HepG2 (cell line): Measurements from ENCODE around the gene DPH2. TPM values are rescaled to one million over a fixed set of nuclear protein-coding genes. Genes with fewer than 3 reads are reported as not detected.
A peak's percentile ranks its signal among the peaks of the same experiment; 100 is the strongest.

Source experiments
- ATAC-seq: fragments of 200-7000 bp; cut with Tn5 transposase; 3 replicates; pipeline ENCODE4 v1.9.1; 2020; ENCODE audit warnings: mild to moderate bottlenecking, moderate library complexity
- BruUV-seq: library from RNA; stranded (reverse); fragments of 400-500 nt; replicated peaks from 2 replicates; lab custom pipeline; 2021; lab: Mats Ljungman, UMichigan
- CTCF ChIA-PET: fragments of 300-600 bp; formaldehyde crosslinking; extraction: SDS; loops from one replicate; lab custom pipeline; 2021; ENCODE audit warnings: low total read pairs, inconsistent platforms, low intra/inter-chr PET ratio; lab: Yijun Ruan, JAX
- POLR2A ChIA-PET: fragments of 350-600 bp; sonication (Branson Sonifier 250); formaldehyde crosslinking; loops from one replicate; lab custom pipeline; 2020; ENCODE audit warnings: antibody characterized with exemption, inconsistent platforms; lab: Yijun Ruan, JAX
- DNase-seq: peaks from one replicate; pipeline ENCODE4 v3.0.0-alpha.2; 2015; ENCODE audit warnings: low spot score
- FAIRE-seq: peaks from 3 replicates; lab custom pipeline; 2011; peaks lifted over from hg19 to GRCh38; lab: Jason Lieb, UNC
- H2AFZ ChIP-seq: one replicate; pipeline ENCODE4 v1.6.1; 2011; ENCODE audit warnings: low read length, inconsistent platforms
- H3K27ac ChIP-seq: fragments of 300-600 bp; 3 replicates; pipeline ENCODE4 v1.8.0; 2011; ENCODE audit warnings: mixed run types, mild to moderate bottlenecking, mixed read lengths, low read length, inconsistent platforms; ENCODE audit not compliant: insufficient read depth; ENCODE audit errors: extremely low read length
- H3K27me3 ChIP-seq, 2 experiments: fragments of 200-600 bp in 1 of 2; 2 replicates in 1 of 2; 3 replicates in 1 of 2; pipeline versions ENCODE4 v1.6.0 to v1.8.0; 2011; ENCODE audit warnings: low read length in 2 of 2, mild to moderate bottlenecking in 2 of 2, moderate library complexity in 2 of 2, inconsistent platforms in 1 of 2; ENCODE audit not compliant: insufficient read depth in 2 of 2, control insufficient read depth in 1 of 2
- H3K36me3 ChIP-seq, 2 experiments: fragments of 200-600 bp in 1 of 2; replicated peaks in 1 of 2; 2 replicates in 1 of 2; 3 replicates in 1 of 2; pipeline versions ENCODE4 v1.5.1 to v1.8.0; 2011; ENCODE audit warnings: low read length in 2 of 2, inconsistent platforms in 1 of 2; ENCODE audit not compliant: insufficient read depth in 2 of 2, control insufficient read depth in 1 of 2
- H3K4me1 ChIP-seq: 2 replicates; pipeline ENCODE4 v1.5.1; 2012; ENCODE audit warnings: low read length, inconsistent platforms; ENCODE audit not compliant: insufficient read depth
- H3K4me2 ChIP-seq: 2 replicates; pipeline ENCODE4 v1.6.0; 2011; ENCODE audit warnings: low read depth, low read length, inconsistent platforms
- H3K4me3 ChIP-seq, 3 experiments: fragments of 200-600 bp in 1 of 3; sonication (generic), shearing (Covaris generic) in 1 of 3; replicated peaks in 1 of 3; 2 replicates each; pipeline ENCODE4 v1.5.1; 2011 to 2016; ENCODE audit warnings: low read length in 3 of 3, inconsistent platforms in 2 of 3, low read depth in 2 of 3, mild to moderate bottlenecking in 2 of 3, control low read depth in 1 of 3, mixed read lengths in 1 of 3; ENCODE audit not compliant: insufficient read depth in 1 of 3
- H3K79me2 ChIP-seq: one replicate; pipeline ENCODE4 v1.6.1; 2011; ENCODE audit warnings: low read length, inconsistent platforms; ENCODE audit not compliant: insufficient read depth
- H3K9ac ChIP-seq: 2 replicates; pipeline ENCODE4 v1.6.0; 2011; ENCODE audit warnings: mild to moderate bottlenecking, low read depth, low read length, inconsistent platforms; ENCODE audit not compliant: insufficient read depth
- H3K9me3 ChIP-seq: 2 replicates; pipeline ENCODE4 v1.5.1; 2012; ENCODE audit warnings: mild to moderate bottlenecking, low read length
- H4K20me1 ChIP-seq: 2 replicates; pipeline ENCODE4 v1.6.0; 2011; ENCODE audit warnings: inconsistent platforms, mild to moderate bottlenecking, low read length, moderate library complexity; ENCODE audit not compliant: insufficient read depth
- FOSL1 ChIP-seq: sonication (generic); formaldehyde crosslinking; IDR thresholded peaks from 2 replicates; pipeline ENCODE4 v1.9.0; 2021; ENCODE audit warnings: missing genetic modification reagents, borderline replicate concordance
- HMG20B ChIP-seq: conservative IDR thresholded peaks from 2 replicates; pipeline ENCODE4 v1.6.1; 2016; ENCODE audit warnings: missing genetic modification reagents, missing compliant biosample characterization
- HNRNPL ChIP-seq: fragments of 200-400 bp; formaldehyde crosslinking; IDR thresholded peaks from 2 replicates; pipeline ENCODE4 v1.6.1; 2017; ENCODE audit warnings: mild to moderate bottlenecking, low read depth, low read length
- IRX3 ChIP-seq: sonication (generic); formaldehyde crosslinking; IDR thresholded peaks from 2 replicates; pipeline ENCODE4 v1.8.1; 2023; ENCODE audit warnings: mild to moderate bottlenecking, low read depth, missing genetic modification reagents, borderline replicate concordance
- NONO ChIP-seq, 2 experiments: fragments of 450-650 bp in 1 of 2; sonication (generic) in 1 of 2; formaldehyde crosslinking in 1 of 2; IDR thresholded peaks in 1 of 2; conservative IDR thresholded peaks in 1 of 2; 2 replicates each; pipeline versions ENCODE4 v1.6.1 to v1.8.0; 2017 to 2022; ENCODE audit warnings: mild to moderate bottlenecking in 1 of 2, missing genetic modification reagents in 1 of 2, moderate library complexity in 1 of 2
- RBFOX2 ChIP-seq: fragments of 200-400 bp; formaldehyde crosslinking; IDR thresholded peaks from 2 replicates; pipeline ENCODE4 v1.6.1; 2017; ENCODE audit warnings: low read depth, mild to moderate bottlenecking, low read length
- RORA ChIP-seq: sonication (generic); formaldehyde crosslinking; IDR thresholded peaks from 2 replicates; pipeline ENCODE4 v1.5.0; 2020; ENCODE audit warnings: mild to moderate bottlenecking, missing genetic modification reagents, moderate library complexity
- SMAD3 ChIP-seq: sonication (generic); formaldehyde crosslinking; IDR thresholded peaks from 2 replicates; pipeline ENCODE4 v1.4.0; 2020; ENCODE audit warnings: missing genetic modification reagents
- SP140L ChIP-seq: sonication (generic); formaldehyde crosslinking; IDR thresholded peaks from 2 replicates; pipeline ENCODE4 v1.4.0; 2020; ENCODE audit warnings: missing genetic modification reagents, borderline replicate concordance
- ZNF124 ChIP-seq: sonication (generic); formaldehyde crosslinking; IDR thresholded peaks from 2 replicates; pipeline ENCODE4 v1.4.0; 2020; ENCODE audit warnings: missing genetic modification reagents
- ZNF772 ChIP-seq: sonication (generic); formaldehyde crosslinking; IDR thresholded peaks from 2 replicates; pipeline ENCODE4 v1.5.0; 2020; ENCODE audit warnings: mild to moderate bottlenecking, missing genetic modification reagents
- WGBS: methylation state at CpG from one replicate; pipeline ENCODE4 v1.1.6; 2017; ENCODE audit warnings: low lambda C conversion rate; 5-methylcytosine and 5-hydroxymethylcytosine counted together
- in situ Hi-C: cut with HindIII; loops from 2 replicates; pipeline ENCODE4 v1.10.0; 2017; ENCODE audit warnings: low pct_unique_long_range_greater_than_20kb; ENCODE audit not compliant: extremely low pct_ligation_motif_present
- intact Hi-C: fragments of 100-400 bp; cut with micrococcal nuclease; formaldehyde crosslinking; loops from one replicate; pipeline ENCODE4 v1.10.0; 2022; ENCODE audit not compliant: unreplicated experiment
- polyA plus RNA-seq, 8 experiments: library from polyadenylated mRNA; depleted of rRNA in 3 of 8; stranded (reverse) in 7 of 8; unstranded in 1 of 8; fragments of >200 nt; fragmentation: Illumina TruSeq in 4 of 8; extraction: Trizol in 4 of 8; gene quantifications; 2 replicates each; pipeline versions ENCODE4 v1.2.1 to v1.2.3, GENCODE V29; 2011 to 2016; ENCODE audit warnings: low read depth in 4 of 8, missing spikeins in 1 of 8, mixed read lengths in 1 of 8; ENCODE audit not compliant: insufficient read depth in 1 of 8
- total RNA-seq, 5 experiments: library from RNA; depleted of rRNA; stranded (reverse); fragments of >200 nt; fragmentation: Illumina TruSeq; extraction: Trizol; gene quantifications; 2 replicates each; pipeline ENCODE4 v1.2.3, GENCODE V29; 2016; ENCODE audit warnings: low read depth in 1 of 5
- TF ChIP-seq, protein P1 (sequence below): sonication (generic); formaldehyde crosslinking; IDR thresholded peaks from 2 replicates; pipeline ENCODE4 v1.4.0; 2020; ENCODE audit warnings: missing genetic modification reagents
- TF ChIP-seq, protein P2 (sequence below): sonication (generic); formaldehyde crosslinking; IDR thresholded peaks from 2 replicates; pipeline ENCODE4 v1.5.0; 2020; ENCODE audit warnings: missing genetic modification reagents

DPH2 gene
- total and polyA plus RNA-seq, 2 of the 13 experiments (the other 11 are each of a cell fraction or from before 2014, with no cell fraction given) = 32.2 to 38.3 TPM

DNA sequence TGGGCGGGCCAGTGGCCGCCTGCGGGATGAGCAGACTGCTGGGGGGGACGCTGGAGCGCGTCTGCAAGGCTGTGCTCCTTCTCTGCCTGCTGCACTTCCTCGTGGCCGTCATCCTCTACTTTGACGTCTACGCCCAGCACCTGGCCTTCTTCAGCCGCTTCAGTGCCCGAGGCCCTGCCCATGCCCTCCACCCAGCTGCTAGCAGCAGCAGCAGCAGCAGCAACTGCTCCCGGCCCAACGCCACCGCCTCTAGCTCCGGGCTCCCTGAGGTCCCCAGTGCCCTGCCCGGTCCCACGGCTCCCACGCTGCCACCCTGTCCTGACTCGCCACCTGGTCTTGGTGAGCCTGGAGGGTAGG lies 11.3 kb downstream of the DPH2 start:
- H2AFZ ChIP-seq = no peak overlapping the region
- H3K9ac ChIP-seq = peak overlapping the region; percentile 76
- FAIRE-seq (no peak), DNase-seq (no peak), ATAC-seq (no peak)
- H3K4me1 ChIP-seq = peaks cover 73% of the 10 kb centered on the region
- peak overlapping the region; percentile 91 for H3K4me2 ChIP-seq
- BruUV-seq = no TSS peak
- 95% methylated on average over 14 of the region's 20 CpGs for WGBS
- in situ Hi-C loops = no loop called here
- POLR2A ChIA-PET = interaction anchor here (1.2 kb wide), 1 partner anchor 8 kb away, joined by 3 read pairs; no protein-coding TSS in a partner anchor
- H4K20me1 ChIP-seq = peaks cover 4% of the 10 kb centered on the region; the same call in 1 of the 2 replicates
- H3K79me2 ChIP-seq = peaks cover 44% of the 10 kb centered on the region
- peaks cover 20 to 48% of the 10 kb centered on the region in 2 experiments for H3K36me3 ChIP-seq
- TF ChIP-seq, protein P1, sequence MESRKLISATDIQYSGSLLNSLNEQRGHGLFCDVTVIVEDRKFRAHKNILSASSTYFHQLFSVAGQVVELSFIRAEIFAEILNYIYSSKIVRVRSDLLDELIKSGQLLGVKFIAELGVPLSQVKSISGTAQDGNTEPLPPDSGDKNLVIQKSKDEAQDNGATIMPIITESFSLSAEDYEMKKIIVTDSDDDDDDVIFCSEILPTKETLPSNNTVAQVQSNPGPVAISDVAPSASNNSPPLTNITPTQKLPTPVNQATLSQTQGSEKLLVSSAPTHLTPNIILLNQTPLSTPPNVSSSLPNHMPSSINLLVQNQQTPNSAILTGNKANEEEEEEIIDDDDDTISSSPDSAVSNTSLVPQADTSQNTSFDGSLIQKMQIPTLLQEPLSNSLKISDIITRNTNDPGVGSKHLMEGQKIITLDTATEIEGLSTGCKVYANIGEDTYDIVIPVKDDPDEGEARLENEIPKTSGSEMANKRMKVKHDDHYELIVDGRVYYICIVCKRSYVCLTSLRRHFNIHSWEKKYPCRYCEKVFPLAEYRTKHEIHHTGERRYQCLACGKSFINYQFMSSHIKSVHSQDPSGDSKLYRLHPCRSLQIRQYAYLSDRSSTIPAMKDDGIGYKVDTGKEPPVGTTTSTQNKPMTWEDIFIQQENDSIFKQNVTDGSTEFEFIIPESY (CRISPR knock-in tag) = peak; percentile 66
- TF ChIP-seq RBFOX2 (peak; percentile 61), HNRNPL (0 out of 2 replicates have a peak, but pooled peaks have one; percentile 54), RORA (CRISPR knock-in tag) (no peak)
- CTCF ChIA-PET = no interaction called here
- H3K9me3 ChIP-seq = no peaks in the 10 kb centered on the region
- intact Hi-C loops = no loop called here
- H3K4me3 ChIP-seq = peak overlapping the region in 1 of 3 experiments; percentile 87; a peak in 1 of 6 replicates
- H3K27ac ChIP-seq = no peak overlapping the region
- no peaks in the 10 kb centered on the region for H3K27me3 ChIP-seq

DNA sequence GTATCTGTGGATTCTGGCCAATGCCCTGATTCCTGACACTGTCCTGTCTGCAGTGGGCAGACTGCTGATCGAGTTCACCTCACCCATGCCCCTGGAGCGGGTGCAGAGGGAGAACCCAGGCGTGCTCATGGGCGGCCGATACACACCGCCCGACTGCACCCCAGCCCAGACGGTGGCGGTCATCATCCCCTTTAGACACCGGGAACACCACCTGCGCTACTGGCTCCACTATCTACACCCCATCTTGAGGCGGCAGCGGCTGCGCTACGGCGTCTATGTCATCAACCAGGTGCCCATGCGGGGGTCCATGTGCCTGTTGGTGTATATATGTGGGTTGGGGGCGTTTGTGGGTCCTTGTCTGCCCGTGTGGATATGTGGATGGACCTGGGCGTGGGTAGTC lies 11.8 kb downstream of the DPH2 start:
- H3K27ac ChIP-seq = no peak overlapping the region
- 0 out of 2 replicates have a peak overlapping the region, but pooled peaks have one; percentile 12 for H3K4me2 ChIP-seq
- POLR2A ChIA-PET = no interaction called here
- H3K79me2 ChIP-seq = peaks cover 39% of the 10 kb centered on the region
- no peak for DNase-seq
- in situ Hi-C loops = no loop called here
- H4K20me1 ChIP-seq = no peaks in the 10 kb centered on the region
- CTCF ChIA-PET = no interaction called here
- TF ChIP-seq SP140L (CRISPR knock-in tag) = no peak
- no peak for TF ChIP-seq ZNF124 (CRISPR knock-in tag)
- TF ChIP-seq IRX3 (CRISPR knock-in tag) = no peak
- no peak for TF ChIP-seq NONO (IDR thresholded peaks at IDR 0.05)
- TF ChIP-seq NONO (CRISPR knock-in tag; conservative IDR thresholded peaks at IDR 0.05) = 0 out of 2 replicates have a peak, but pooled peaks have one; percentile 26
- TF ChIP-seq, protein P2, sequence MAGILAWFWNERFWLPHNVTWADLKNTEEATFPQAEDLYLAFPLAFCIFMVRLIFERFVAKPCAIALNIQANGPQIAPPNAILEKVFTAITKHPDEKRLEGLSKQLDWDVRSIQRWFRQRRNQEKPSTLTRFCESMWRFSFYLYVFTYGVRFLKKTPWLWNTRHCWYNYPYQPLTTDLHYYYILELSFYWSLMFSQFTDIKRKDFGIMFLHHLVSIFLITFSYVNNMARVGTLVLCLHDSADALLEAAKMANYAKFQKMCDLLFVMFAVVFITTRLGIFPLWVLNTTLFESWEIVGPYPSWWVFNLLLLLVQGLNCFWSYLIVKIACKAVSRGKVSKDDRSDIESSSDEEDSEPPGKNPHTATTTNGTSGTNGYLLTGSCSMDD (CRISPR knock-in tag) = no peak
- no peak for TF ChIP-seq FOSL1 (CRISPR knock-in tag)
- TF ChIP-seq SMAD3 (CRISPR knock-in tag) = no peak
- TF ChIP-seq ZNF772 (CRISPR knock-in tag) = no peak
- no peak for TF ChIP-seq HMG20B
- TF ChIP-seq, all 625 proteins: peak for 1
- 99% methylated on average over 18 of the region's 20 CpGs for WGBS
- FAIRE-seq = no peak
- H3K27me3 ChIP-seq = no peaks in the 10 kb centered on the region
- H3K4me3 ChIP-seq = no peak overlapping the region; a peak in 1 of 6 replicates
- intact Hi-C loops = no loop called here
- no peaks in the 10 kb centered on the region for H3K9me3 ChIP-seq
- peaks cover 20 to 47% of the 10 kb centered on the region in 2 experiments for H3K36me3 ChIP-seq
- H3K4me1 ChIP-seq = peaks cover 73% of the 10 kb centered on the region
- no peak overlapping the region for H2AFZ ChIP-seq
- no TSS peak for BruUV-seq
- no peak for ATAC-seq
- H3K9ac ChIP-seq = no peak overlapping the region
